Right lobe of liver (tissue), 4 donors: ENCODE measurements around the gene C1QTNF1.

Source experiments
- CTCF ChIP-seq, 4 donors: fragments of 200-600 bp in 3 of 4; fragments of 450-650 bp in 1 of 4; IDR thresholded peaks; one replicate each; pipeline versions ENCODE4 v1.5.1 to v1.8.0; 2016 to 2022; ENCODE audit warnings: antibody characterized with exemption in 4 of 4, mild to moderate bottlenecking in 2 of 4
- POLR2A ChIP-seq: fragments of 450-650 bp; IDR thresholded peaks from one replicate; pipeline ENCODE4 v1.6.1; 2017; ENCODE audit warnings: antibody characterized with exemption, mild to moderate bottlenecking
- donor health status: DM: no; HTN: no; CAD: no.
- donor health status: DM: no; HTN: no; CAD: no.
- donor health status: DM: no; HTN: yes; CAD: no.

GRCh38 chr17:79045001-79045729 lies 21.2 kb downstream of the C1QTNF1 start:
- TF ChIP-seq CTCF (IDR thresholded peaks at IDR 0.05): no peak
- TF ChIP-seq POLR2A: no peak
